CD4-positive, alpha-beta T cell treated with Interleukin-2 at 100 ng/mL for 4 hours (primary cell): ENCODE results near the gene ALDH3B2.

ENCODE experiments used
- DNase-seq: peaks from one replicate; pipeline ENCODE4 v3.0.0-alpha.2; 2020; ENCODE audit warnings: low spot score

Gene ALDH3B2

DNA sequence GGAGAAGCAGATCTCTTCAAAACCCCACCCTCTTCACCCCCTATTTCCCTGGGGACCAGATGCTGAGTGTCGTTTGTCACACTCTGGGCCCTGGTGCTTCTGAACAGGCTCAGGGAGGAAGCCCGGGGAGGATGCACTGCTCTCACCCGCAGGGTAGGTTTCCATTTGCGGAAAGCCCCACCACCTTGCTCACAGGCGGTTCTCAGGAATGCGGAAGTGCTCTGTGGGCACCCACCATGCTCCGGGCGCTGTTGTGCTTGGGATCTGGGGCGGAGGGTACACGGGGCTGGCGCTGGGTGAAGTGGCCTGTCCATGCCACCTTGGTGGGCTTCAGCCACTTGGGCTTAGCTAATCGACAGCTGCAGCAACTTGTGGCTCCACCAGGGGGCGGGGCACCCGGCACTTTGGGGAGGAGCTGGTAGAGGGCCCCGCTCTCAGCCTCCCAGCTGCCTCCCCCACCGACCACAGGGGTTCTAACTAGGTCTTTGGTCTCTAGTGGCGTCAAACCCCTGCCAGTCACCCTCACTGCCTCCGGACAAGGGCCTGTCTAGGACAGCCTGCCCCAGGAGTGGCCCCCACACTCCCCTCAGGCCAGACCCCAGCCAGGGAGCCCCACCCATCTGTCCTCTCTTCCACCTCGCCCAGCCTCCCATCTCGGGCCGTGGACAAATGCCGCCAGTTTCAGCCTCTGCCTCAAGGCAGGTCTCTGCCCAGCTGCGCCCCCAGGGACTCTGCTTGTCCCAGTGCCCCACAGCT, 60.3 kb downstream of the ALDH3B2 start:
- DNase-seq: peak; percentile 86

DNA sequence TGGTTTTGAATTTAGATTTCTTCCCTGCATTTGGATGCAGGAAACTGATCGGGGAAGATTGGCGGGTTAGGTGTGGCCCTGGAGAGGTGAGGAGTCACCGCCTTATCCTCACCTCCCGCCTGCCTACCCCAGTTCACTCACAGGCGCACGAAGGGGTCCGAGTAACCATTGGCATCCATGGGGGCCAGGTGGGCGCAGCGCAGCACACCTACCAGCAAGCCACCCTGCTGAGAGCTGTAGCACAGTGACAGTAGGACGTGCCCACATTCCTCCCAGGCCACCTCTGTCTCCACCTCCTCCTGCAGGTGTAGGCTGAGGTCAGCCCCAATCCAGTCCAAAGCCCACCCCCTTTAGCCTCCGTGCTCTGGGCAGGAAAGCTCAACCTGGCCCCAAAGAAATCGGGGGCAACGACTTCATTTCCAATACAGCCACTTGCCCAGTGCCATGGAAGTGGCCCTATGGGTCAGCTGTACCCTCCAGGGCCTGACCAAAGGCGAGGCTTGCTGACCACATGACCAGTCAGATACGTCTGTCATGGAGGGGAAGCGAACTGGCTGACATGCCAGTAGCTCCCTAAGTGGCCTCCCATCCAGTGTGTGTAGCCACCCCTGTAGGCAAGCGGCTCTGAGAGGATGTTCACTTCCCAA, 61.0 kb downstream of the ALDH3B2 start:
- DNase-seq: no peak

DNA sequence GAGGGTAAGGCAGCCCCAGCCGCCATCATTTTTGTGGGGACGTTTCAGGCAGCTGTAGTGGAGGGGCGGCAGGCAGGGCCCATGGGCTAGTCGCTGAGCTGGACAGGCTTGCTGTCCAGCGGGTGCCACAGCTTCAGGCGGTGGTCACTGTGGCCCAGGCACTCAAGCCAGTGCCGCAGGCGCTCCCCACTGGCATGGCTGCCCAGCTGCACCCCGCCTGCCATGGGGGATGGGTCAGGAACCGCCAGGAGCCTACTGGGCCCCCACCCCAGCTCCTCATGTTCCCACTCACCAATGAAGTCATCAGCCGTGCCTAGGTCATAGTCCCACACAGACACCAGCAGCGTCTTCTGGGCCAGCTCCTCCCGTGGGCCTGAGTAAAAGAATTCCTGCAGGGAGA, 61.7 kb downstream of the ALDH3B2 start:
- DNase-seq: no peak
